A172 (cell line): ENCODE data around the gene PFKL. TPM values are rescaled to one million over a fixed set of nuclear protein-coding genes. Genes with fewer than 3 reads are reported as not detected.
"Not testable (repeated sequence)": the region's sequence is repeated elsewhere in the genome, so short reads cannot be mapped to it uniquely, and the experiment has no call there.

Experiments
- DNase-seq: peaks from one replicate; pipeline ENCODE4 v3.0.0-alpha.2; 2015; ENCODE audit warnings: low spot score
- total RNA-seq: library from RNA; depleted of rRNA; stranded (reverse); fragments of >200 nt; shearing (Covaris generic); gene quantifications from 2 replicates; pipeline ENCODE4 v1.2.3, GENCODE V29; 2014

Gene PFKL
- total RNA-seq, 1 experiment from 2014 or later = 115 TPM

GRCh38 chr21:44327603-44327974 is 27.7 kb downstream of the PFKL start:
- DNase-seq = no peak

GRCh38 chr21:44328242-44328895 is 28.5 kb downstream of the PFKL start:
- no peak for DNase-seq

- no peak for DNase-seq
These were observed 29.4 kb downstream of the PFKL start for GRCh38 chr21:44329086-44329889.

GRCh38 chr21:44329971-44330681 is 30.3 kb downstream of the PFKL start:
- no peak for DNase-seq

GRCh38 chr21:44330698-44331097 is 30.8 kb downstream of the PFKL start:
- DNase-seq = no peak

- no peak for DNase-seq
These were observed 31.4 kb downstream of the PFKL start for GRCh38 chr21:44331209-44331608.

- DNase-seq = no peak
These were observed 31.9 kb downstream of the PFKL start for GRCh38 chr21:44331650-44332307.

GRCh38 chr21:44332383-44332782 is 32.5 kb downstream of the PFKL start:
- DNase-seq = no peak

- no peak for DNase-seq
These were observed 33.1 kb downstream of the PFKL start for GRCh38 chr21:44332965-44333364.

- no peak for DNase-seq
These were observed 33.9 kb downstream of the PFKL start for GRCh38 chr21:44333509-44334328.

- DNase-seq = no peak
These were observed 34.6 kb downstream of the PFKL start for GRCh38 chr21:44334329-44335030.

- no peak for DNase-seq
These were observed 35.6 kb downstream of the PFKL start for GRCh38 chr21:44335266-44336059.

GRCh38 chr21:44337449-44337848 is 37.6 kb downstream of the PFKL start:
- no peak for DNase-seq

- DNase-seq = peak; percentile 70
These were observed 38.4 kb downstream of the PFKL start for GRCh38 chr21:44337941-44338895.

- peak; percentile 92 for DNase-seq
These were observed 39.4 kb downstream of the PFKL start, which contains the start of gene CFAP410 for GRCh38 chr21:44338971-44339910. Gene CFAP410 (minus strand): TSS chr21:44339390. CDS start chr21:44339194, 196 bp downstream.

- not testable (repeated sequence) for DNase-seq
These were observed 42.0 kb downstream of the PFKL start for GRCh38 chr21:44341726-44342458.

GRCh38 chr21:44342981-44343380 is 43.1 kb downstream of the PFKL start:
- not testable (repeated sequence) for DNase-seq
